Measurements from ENCODE around the gene PCED1A.

DNA sequence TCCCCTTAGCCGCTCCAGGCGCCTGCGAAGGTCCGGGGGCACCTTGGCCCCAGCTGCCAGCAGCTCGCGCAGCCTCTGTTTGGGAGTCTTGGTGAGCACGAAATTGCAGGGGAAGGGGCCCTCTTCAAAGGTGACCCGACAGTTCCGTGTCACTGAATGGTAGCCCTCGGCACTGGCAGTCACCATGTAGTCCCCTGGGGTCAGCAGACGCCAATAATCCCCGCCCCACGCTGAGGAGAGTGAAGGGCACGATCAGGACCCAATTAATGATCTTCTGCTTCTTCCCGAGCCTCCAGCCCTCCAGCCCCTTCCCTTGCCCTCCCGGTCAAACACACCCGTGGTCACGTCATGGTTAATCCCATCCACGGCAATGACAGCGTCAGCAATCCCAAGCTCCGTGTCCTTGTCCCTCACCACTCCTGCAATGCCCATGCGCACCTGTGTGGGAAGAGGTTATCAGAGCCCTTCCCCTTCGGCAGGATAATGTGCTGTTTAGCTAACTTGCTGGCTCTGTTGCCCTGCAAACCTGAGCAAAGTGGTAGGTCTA is 46.2 kb downstream of the PCED1A start:
- TF ChIP-seq CTCF (conservative IDR thresholded peaks at IDR 0.05; ENCODE audit: low read length) (no peak), EZH2phosphoT487 (IDR thresholded peaks at IDR 0.05; ENCODE audit: borderline replicate concordance, low read depth, low read length) (no peak)
